GM12891 (cell line): ENCODE results near the gene DUXA.
"Not testable (repeated sequence)": the region's sequence is repeated elsewhere in the genome, so short reads cannot be mapped to it uniquely, and the experiment has no call there.

Experiments used
- DNase-seq: peaks from one replicate; pipeline ENCODE4 v3.0.0; 2011; ENCODE audit warnings: low spot score; ENCODE audit not compliant: insufficient read length
- FAIRE-seq: peaks from 2 replicates; lab custom pipeline; 2011; peaks lifted over from hg19 to GRCh38; lab: Jason Lieb, UNC
- PAX5 ChIP-seq: IDR thresholded peaks from 2 replicates; pipeline ENCODE4 v1.6.1; 2011; ENCODE audit warnings: low read length, moderate library complexity, mild to moderate bottlenecking; ENCODE audit not compliant: insufficient read depth, severe bottlenecking
- POLR2A ChIP-seq: IDR thresholded peaks from 2 replicates; pipeline ENCODE4 v1.6.1; 2011; ENCODE audit warnings: low read depth, low read length, control low read depth
- POLR2AphosphoS5 ChIP-seq: IDR thresholded peaks from 2 replicates; pipeline ENCODE4 v1.6.1; 2011; ENCODE audit warnings: low read depth, low read length, control low read depth
- POU2F2 ChIP-seq: IDR thresholded peaks from 2 replicates; pipeline ENCODE4 v1.6.1; 2011; ENCODE audit warnings: low read depth, mild to moderate bottlenecking, control low read depth, low read length, moderate library complexity
- SPI1 ChIP-seq: IDR thresholded peaks from 2 replicates; pipeline ENCODE4 v1.6.1; 2011; ENCODE audit warnings: low read depth, low read length, control low read depth
- TAF1 ChIP-seq: IDR thresholded peaks from 2 replicates; pipeline ENCODE4 v1.6.1; 2011; ENCODE audit warnings: low read depth, low read length, control low read depth

Gene DUXA

GRCh38 chr19:57165846-57166245 lies 1.4 kb downstream of the DUXA start:
- FAIRE-seq (no peak), DNase-seq (no peak)
- TF ChIP-seq SPI1 = no peak
- no peak for TF ChIP-seq POLR2AphosphoS5
- no peak for TF ChIP-seq POLR2A
- no peak for TF ChIP-seq PAX5
- TF ChIP-seq TAF1 = no peak
- no peak for TF ChIP-seq POU2F2

- no peak for DNase-seq
- TF ChIP-seq TAF1 (no peak), POLR2A (no peak), POU2F2 (no peak), POLR2AphosphoS5 (no peak), SPI1 (no peak), PAX5 (no peak)
- FAIRE-seq = no peak
Measured at GRCh38 chr19:57161985-57162539, 5.2 kb downstream of the DUXA start.

GRCh38 chr19:57152921-57153320 lies 14.4 kb downstream of the DUXA start:
- FAIRE-seq (no peak), DNase-seq (no peak)
- TF ChIP-seq TAF1 = no peak
- TF ChIP-seq POLR2A = no peak
- no peak for TF ChIP-seq POLR2AphosphoS5
- TF ChIP-seq POU2F2 = no peak
- no peak for TF ChIP-seq SPI1
- no peak for TF ChIP-seq PAX5

GRCh38 chr19:57141699-57142098 lies 25.6 kb downstream of the DUXA start:
- DNase-seq (no peak), FAIRE-seq (no peak)
- TF ChIP-seq POLR2A = no peak
- no peak for TF ChIP-seq POU2F2
- TF ChIP-seq SPI1 = no peak
- no peak for TF ChIP-seq TAF1
- no peak for TF ChIP-seq PAX5
- no peak for TF ChIP-seq POLR2AphosphoS5

- FAIRE-seq (no peak), DNase-seq (no peak)
- no peak for TF ChIP-seq SPI1
- TF ChIP-seq POLR2A = no peak
- TF ChIP-seq PAX5 = no peak
Measured at GRCh38 chr19:57135797-57136196, 31.5 kb downstream of the DUXA start.

GRCh38 chr19:57127403-57127802 lies 39.9 kb downstream of the DUXA start:
- not testable (repeated sequence) for DNase-seq, FAIRE-seq

GRCh38 chr19:57123882-57124281 lies 43.4 kb downstream of the DUXA start:
- DNase-seq (no peak), FAIRE-seq (no peak)
- no peak for TF ChIP-seq POU2F2

- FAIRE-seq (no peak), DNase-seq (no peak)
- TF ChIP-seq POU2F2 (no peak), PAX5 (no peak), POLR2A (no peak), TAF1 (no peak), SPI1 (no peak), POLR2AphosphoS5 (no peak)
Measured at GRCh38 chr19:57118848-57119247, 48.4 kb downstream of the DUXA start.

- not testable (repeated sequence) for FAIRE-seq, DNase-seq
Measured at GRCh38 chr19:57113501-57113900, 53.8 kb downstream of the DUXA start.

GRCh38 chr19:57111329-57111644 lies 56.0 kb downstream of the DUXA start:
- FAIRE-seq (no peak), DNase-seq (no peak)
- TF ChIP-seq TAF1 (no peak), POU2F2 (no peak), POLR2AphosphoS5 (no peak), PAX5 (no peak), POLR2A (no peak), SPI1 (no peak)

GRCh38 chr19:57110592-57111328 lies 56.5 kb downstream of the DUXA start:
- FAIRE-seq (no peak), DNase-seq (no peak)
- TF ChIP-seq POU2F2 = no peak
- no peak for TF ChIP-seq PAX5
- no peak for TF ChIP-seq TAF1
- TF ChIP-seq POLR2A = no peak
- no peak for TF ChIP-seq SPI1
- TF ChIP-seq POLR2AphosphoS5 = no peak
